GM13976 (cell line): Measurements from ENCODE around the gene C15orf62.

Experiments
- DNase-seq: peaks from one replicate; pipeline ENCODE4 v3.0.0; 2012; ENCODE audit warnings: low spot score
- CTCF ChIP-seq: IDR thresholded peaks from 2 replicates; pipeline ENCODE4 v1.5.1; 2012; ENCODE audit warnings: borderline replicate concordance, mild to moderate bottlenecking; ENCODE audit not compliant: insufficient read depth; ENCODE audit errors: extremely low read depth, missing control alignments, control extremely low read depth
- in situ Hi-C: fragments of 300-500 bp; cut with MboI; formaldehyde crosslinking; loops from one replicate; pipeline ENCODE4 v1.12.0; 2022; ENCODE audit warnings: low sequenced_read_pairs, mixed read lengths, inconsistent platforms; ENCODE audit not compliant: unreplicated experiment

The C15orf62 gene

GRCh38 chr15:40736575-40736974 lies 33.2 kb upstream of the C15orf62 start:
- in situ Hi-C loops: no loop called here

GRCh38 chr15:40737048-40737447 lies 32.7 kb upstream of the C15orf62 start:
- in situ Hi-C loops: no loop called here
- DNase-seq: no peak
- no peak for TF ChIP-seq CTCF

More at GRCh38 chr15:40736575-40736974, 33.2 kb upstream of the C15orf62 start:
- no peak for DNase-seq
- TF ChIP-seq CTCF: no peak

GRCh38 chr15:40739047-40739446 lies 30.7 kb upstream of the C15orf62 start:
- DNase-seq: no peak
- in situ Hi-C loops: no loop called here
- TF ChIP-seq CTCF: no peak

- DNase-seq: no peak
- TF ChIP-seq CTCF: no peak
- in situ Hi-C loops: no loop called here
Observed at GRCh38 chr15:40739854-40740253, 29.9 kb upstream of the C15orf62 start.

GRCh38 chr15:40743485-40743901 lies 26.3 kb upstream of the C15orf62 start:
- in situ Hi-C loops: no loop called here

GRCh38 chr15:40743921-40744814 lies 25.6 kb upstream of the C15orf62 start:
- DNase-seq: no peak
- no peak for TF ChIP-seq CTCF
- in situ Hi-C loops: no loop called here

More at GRCh38 chr15:40743485-40743901, 26.3 kb upstream of the C15orf62 start:
- no peak for TF ChIP-seq CTCF
- DNase-seq: no peak

GRCh38 chr15:40744815-40745152 lies 25.0 kb upstream of the C15orf62 start:
- TF ChIP-seq CTCF: no peak
- in situ Hi-C loops: no loop called here
- DNase-seq: no peak
